Liver (tissue), 9 donors: ENCODE data around the gene PFKP. TPM values are rescaled to one million over a fixed set of nuclear protein-coding genes. Genes with fewer than 3 reads are reported as not detected.

Experiments
- DNase-seq: peaks from one replicate; pipeline ENCODE4 v3.0.0-alpha.2; 2017; ENCODE audit warnings: low spot score
- H3K27ac ChIP-seq, 2 donors: one replicate each; pipeline ENCODE4 v1.7.0; 2013; ENCODE audit warnings: inconsistent platforms in 2 of 2, low read length in 2 of 2, control low read depth in 1 of 2, low read depth in 1 of 2, mild to moderate bottlenecking in 1 of 2
- H3K27me3 ChIP-seq, 4 donors: one replicate each; pipeline versions ENCODE4 v1.6.1 to v1.7.0; 2013; ENCODE audit warnings: low read length in 3 of 4, inconsistent platforms in 1 of 4, mild to moderate bottlenecking in 1 of 4, moderate library complexity in 1 of 4; ENCODE audit not compliant: control insufficient read depth in 4 of 4, insufficient read depth in 4 of 4
- H3K36me3 ChIP-seq, 4 donors: one replicate each; pipeline versions ENCODE4 v1.6.1 to v1.7.0; 2013; ENCODE audit warnings: low read length in 3 of 4, mild to moderate bottlenecking in 3 of 4, low read depth in 1 of 4, moderate library complexity in 1 of 4; ENCODE audit not compliant: control insufficient read depth in 4 of 4, insufficient read depth in 3 of 4
- H3K4me1 ChIP-seq, 4 donors: one replicate each; pipeline versions ENCODE4 v1.6.1 to v1.7.0; 2013; ENCODE audit warnings: low read length in 3 of 4, mild to moderate bottlenecking in 3 of 4, moderate library complexity in 1 of 4; ENCODE audit not compliant: control insufficient read depth in 4 of 4, insufficient read depth in 4 of 4
- H3K4me3 ChIP-seq, 3 donors: one replicate each; pipeline versions ENCODE4 v1.6.1 to v1.7.0; 2013; ENCODE audit warnings: low read length in 3 of 3, control low read depth in 1 of 3, low read depth in 1 of 3, mild to moderate bottlenecking in 1 of 3
- H3K9ac ChIP-seq, 2 donors: one replicate each; pipeline ENCODE4 v1.7.0; 2013; ENCODE audit warnings: low read length in 2 of 2, mild to moderate bottlenecking in 2 of 2, moderate library complexity in 2 of 2, control low read depth in 1 of 2, low read depth in 1 of 2
- H3K9me3 ChIP-seq, 4 donors: one replicate each; pipeline versions ENCODE4 v1.6.1 to v1.7.0; 2013; ENCODE audit warnings: low read length in 3 of 4; ENCODE audit not compliant: control insufficient read depth in 4 of 4
- EGR1 ChIP-seq, 2 donors: IDR thresholded peaks; 2 replicates each; pipeline ENCODE4 v1.6.1; 2016 to 2018; ENCODE audit warnings: antibody characterized with exemption in 2 of 2, low read depth in 2 of 2
- FOXA1 ChIP-seq: IDR thresholded peaks from 2 replicates; pipeline ENCODE4 v1.6.1; 2016; ENCODE audit warnings: antibody characterized with exemption
- FOXA2 ChIP-seq: IDR thresholded peaks from 2 replicates; pipeline ENCODE4 v1.6.1; 2016; ENCODE audit warnings: antibody characterized with exemption
- GABPA ChIP-seq, 2 donors: IDR thresholded peaks in 1 of 2; conservative IDR thresholded peaks in 1 of 2; 2 replicates each; pipeline ENCODE4 v1.6.1; 2016; ENCODE audit warnings: antibody characterized with exemption in 2 of 2, mild to moderate bottlenecking in 1 of 2, moderate library complexity in 1 of 2
- HNF4A ChIP-seq, 2 donors: conservative IDR thresholded peaks; 2 replicates each; pipeline ENCODE4 v1.6.1; 2016; ENCODE audit warnings: antibody characterized with exemption in 2 of 2, mild to moderate bottlenecking in 2 of 2
- HNF4G ChIP-seq: IDR thresholded peaks from 2 replicates; pipeline ENCODE4 v1.6.1; 2016; ENCODE audit warnings: antibody characterized with exemption
- JUND ChIP-seq, 2 donors: IDR thresholded peaks; 2 replicates each; pipeline ENCODE4 v1.6.1; 2016; ENCODE audit warnings: antibody characterized with exemption in 2 of 2
- NR2F2 ChIP-seq: IDR thresholded peaks from 2 replicates; pipeline ENCODE4 v1.6.1; 2016; ENCODE audit warnings: antibody characterized with exemption
- RAD21 ChIP-seq, 2 donors: IDR thresholded peaks; 2 replicates each; pipeline ENCODE4 v1.6.1; 2016; ENCODE audit warnings: antibody characterized with exemption in 2 of 2, mild to moderate bottlenecking in 2 of 2
- RXRA ChIP-seq, 2 donors: IDR thresholded peaks; 2 replicates each; pipeline ENCODE4 v1.6.1; 2017 to 2018; ENCODE audit warnings: antibody characterized with exemption in 2 of 2, mild to moderate bottlenecking in 1 of 2
- SP1 ChIP-seq: IDR thresholded peaks from 2 replicates; pipeline ENCODE4 v1.6.1; 2018; ENCODE audit warnings: antibody characterized with exemption, mild to moderate bottlenecking
- YY1 ChIP-seq: IDR thresholded peaks from 2 replicates; pipeline ENCODE4 v1.6.1; 2016; ENCODE audit warnings: antibody characterized with exemption, mild to moderate bottlenecking
- WGBS: extraction: QIAGEN DNeasy Blood & Tissue Kit; methylation state at CpG from one replicate; pipeline ENCODE4 v1.1.7; 2013; 5-methylcytosine and 5-hydroxymethylcytosine counted together
- polyA plus RNA-seq, 2 donors: library from polyadenylated mRNA; stranded (reverse) in 1 of 2; unstranded in 1 of 2; fragments of 200-250 nt in 1 of 2; fragments of >200 nt in 1 of 2; fragmentation: Nextera tagmentation in 1 of 2; extraction: Ambion mirVana in 1 of 2; gene quantifications; one replicate each; pipeline versions ENCODE4 v1.2.1 to v1.2.3, GENCODE V29; 2013 to 2015
- total RNA-seq, 2 donors: library from RNA; depleted of rRNA; stranded (reverse); fragments of >200 nt; gene quantifications; one replicate each; pipeline ENCODE4 v1.2.3, GENCODE V29; 2014
- TF ChIP-seq, protein P1 (sequence below): IDR thresholded peaks from 2 replicates; pipeline ENCODE4 v1.6.1; 2016; ENCODE audit warnings: antibody characterized with exemption
- TF ChIP-seq, protein P2 (sequence below): fragments of 150-350 bp; IDR thresholded peaks from 2 replicates; pipeline ENCODE4 v1.5.1; 2017; ENCODE audit warnings: improper control_type of control experiment, low read depth, low read length; ENCODE audit not compliant: missing input control
- TF ChIP-seq, protein P3 (sequence below): IDR thresholded peaks from 2 replicates; pipeline ENCODE4 v1.6.1; 2016; ENCODE audit warnings: antibody characterized with exemption
- TF ChIP-seq, protein P4 (sequence below): IDR thresholded peaks from 2 replicates; pipeline ENCODE4 v1.6.1; 2016; ENCODE audit warnings: antibody characterized with exemption
- TF ChIP-seq, protein P5 (sequence below): IDR thresholded peaks from 2 replicates; pipeline ENCODE4 v1.6.1; 2016; ENCODE audit warnings: antibody characterized with exemption, mild to moderate bottlenecking
- donor health status: healthy.
- donor health status: healthy.
- donor health status: healthy.
- donor health status: healthy.
- donor health status: healthy.

The PFKP gene
- total and polyA plus RNA-seq, 4 donors: 1.1 to 5.0 (median 2.8) TPM

DNA sequence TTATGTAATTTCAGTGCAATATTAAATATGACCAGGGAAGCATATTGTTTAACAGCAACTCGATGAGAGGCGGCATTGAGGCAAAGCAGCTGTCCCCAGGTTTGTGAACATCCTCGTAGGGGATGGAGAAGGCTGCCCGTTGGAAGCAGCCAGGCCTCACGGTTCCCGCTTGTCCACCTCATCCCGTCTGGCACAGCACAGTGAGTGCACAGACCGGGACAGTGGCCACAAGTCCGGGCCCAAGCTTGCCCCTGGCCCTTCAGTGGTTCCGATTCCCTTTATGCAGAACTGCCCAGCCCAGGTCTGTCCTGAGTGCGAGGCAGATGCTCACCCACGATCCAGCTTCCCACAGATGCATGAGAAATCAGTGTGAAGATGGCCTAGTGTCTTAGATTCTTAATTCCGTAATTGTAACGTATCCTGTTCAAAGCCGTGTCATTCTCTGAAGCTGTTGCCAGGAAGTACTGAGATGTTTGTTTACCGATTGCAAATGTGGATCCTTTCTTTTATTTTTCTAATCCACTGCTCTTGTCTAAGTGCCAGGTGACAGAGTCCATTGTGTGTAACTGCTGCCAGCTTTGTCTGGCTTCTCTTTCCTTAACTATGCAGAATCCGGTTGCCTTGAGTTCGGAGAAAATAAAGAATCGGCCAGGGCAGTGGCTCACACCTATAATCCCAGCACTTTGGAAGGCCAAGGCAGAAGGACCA lies 35.5 kb downstream of the PFKP start:
- DNase-seq: no peak
- TF ChIP-seq, protein P1, sequence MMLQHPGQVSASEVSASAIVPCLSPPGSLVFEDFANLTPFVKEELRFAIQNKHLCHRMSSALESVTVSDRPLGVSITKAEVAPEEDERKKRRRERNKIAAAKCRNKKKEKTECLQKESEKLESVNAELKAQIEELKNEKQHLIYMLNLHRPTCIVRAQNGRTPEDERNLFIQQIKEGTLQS: no peak
- peak; percentile 74 to 89 for TF ChIP-seq HNF4A (conservative IDR thresholded peaks at IDR 0.05)
- no peak for TF ChIP-seq NR2F2
- TF ChIP-seq, protein P2, sequence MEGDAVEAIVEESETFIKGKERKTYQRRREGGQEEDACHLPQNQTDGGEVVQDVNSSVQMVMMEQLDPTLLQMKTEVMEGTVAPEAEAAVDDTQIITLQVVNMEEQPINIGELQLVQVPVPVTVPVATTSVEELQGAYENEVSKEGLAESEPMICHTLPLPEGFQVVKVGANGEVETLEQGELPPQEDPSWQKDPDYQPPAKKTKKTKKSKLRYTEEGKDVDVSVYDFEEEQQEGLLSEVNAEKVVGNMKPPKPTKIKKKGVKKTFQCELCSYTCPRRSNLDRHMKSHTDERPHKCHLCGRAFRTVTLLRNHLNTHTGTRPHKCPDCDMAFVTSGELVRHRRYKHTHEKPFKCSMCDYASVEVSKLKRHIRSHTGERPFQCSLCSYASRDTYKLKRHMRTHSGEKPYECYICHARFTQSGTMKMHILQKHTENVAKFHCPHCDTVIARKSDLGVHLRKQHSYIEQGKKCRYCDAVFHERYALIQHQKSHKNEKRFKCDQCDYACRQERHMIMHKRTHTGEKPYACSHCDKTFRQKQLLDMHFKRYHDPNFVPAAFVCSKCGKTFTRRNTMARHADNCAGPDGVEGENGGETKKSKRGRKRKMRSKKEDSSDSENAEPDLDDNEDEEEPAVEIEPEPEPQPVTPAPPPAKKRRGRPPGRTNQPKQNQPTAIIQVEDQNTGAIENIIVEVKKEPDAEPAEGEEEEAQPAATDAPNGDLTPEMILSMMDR: no peak
- TF ChIP-seq EGR1 (IDR thresholded peaks at IDR 0.05; ENCODE audit: low read depth in 2 of 2): no peak
- peak; percentile 69 for TF ChIP-seq HNF4G
- peak in 1 of 2 donors; percentile 36 for TF ChIP-seq JUND (IDR thresholded peaks at IDR 0.05)
- peak; percentile 25 for TF ChIP-seq FOXA2
- TF ChIP-seq GABPA (IDR thresholded peaks at IDR 0.05 in 1 of 2, conservative IDR thresholded peaks at IDR 0.05 in 1 of 2): no peak
- TF ChIP-seq RXRA (IDR thresholded peaks at IDR 0.05): peak; percentile 10 to 51
- TF ChIP-seq, protein P3, sequence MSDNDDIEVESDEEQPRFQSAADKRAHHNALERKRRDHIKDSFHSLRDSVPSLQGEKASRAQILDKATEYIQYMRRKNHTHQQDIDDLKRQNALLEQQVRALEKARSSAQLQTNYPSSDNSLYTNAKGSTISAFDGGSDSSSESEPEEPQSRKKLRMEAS: no peak
- TF ChIP-seq, protein P4, sequence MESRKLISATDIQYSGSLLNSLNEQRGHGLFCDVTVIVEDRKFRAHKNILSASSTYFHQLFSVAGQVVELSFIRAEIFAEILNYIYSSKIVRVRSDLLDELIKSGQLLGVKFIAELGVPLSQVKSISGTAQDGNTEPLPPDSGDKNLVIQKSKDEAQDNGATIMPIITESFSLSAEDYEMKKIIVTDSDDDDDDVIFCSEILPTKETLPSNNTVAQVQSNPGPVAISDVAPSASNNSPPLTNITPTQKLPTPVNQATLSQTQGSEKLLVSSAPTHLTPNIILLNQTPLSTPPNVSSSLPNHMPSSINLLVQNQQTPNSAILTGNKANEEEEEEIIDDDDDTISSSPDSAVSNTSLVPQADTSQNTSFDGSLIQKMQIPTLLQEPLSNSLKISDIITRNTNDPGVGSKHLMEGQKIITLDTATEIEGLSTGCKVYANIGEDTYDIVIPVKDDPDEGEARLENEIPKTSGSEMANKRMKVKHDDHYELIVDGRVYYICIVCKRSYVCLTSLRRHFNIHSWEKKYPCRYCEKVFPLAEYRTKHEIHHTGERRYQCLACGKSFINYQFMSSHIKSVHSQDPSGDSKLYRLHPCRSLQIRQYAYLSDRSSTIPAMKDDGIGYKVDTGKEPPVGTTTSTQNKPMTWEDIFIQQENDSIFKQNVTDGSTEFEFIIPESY: no peak
- no peak for TF ChIP-seq YY1
- TF ChIP-seq SP1: peak; percentile 80
- TF ChIP-seq RAD21 (IDR thresholded peaks at IDR 0.05): no peak
- Histone ChIP-seq H3K4me3 (peak overlapping the region in 2 of 3 donors; percentile 30 to 34), H3K9ac (no peak overlapping the region), H3K36me3 (no peaks in the 10 kb centered on the region), H3K27ac (peak overlapping the region; percentile 85 to 98), H3K27me3 (no peaks in the 10 kb centered on the region), H3K9me3 (no peaks in the 10 kb centered on the region), H3K4me1 (peaks cover 0 to 15% (median 11%) of the 10 kb centered on the region in 4 donors)
- WGBS: 57% methylated on average over 19 of the region's 19 CpGs

DNA sequence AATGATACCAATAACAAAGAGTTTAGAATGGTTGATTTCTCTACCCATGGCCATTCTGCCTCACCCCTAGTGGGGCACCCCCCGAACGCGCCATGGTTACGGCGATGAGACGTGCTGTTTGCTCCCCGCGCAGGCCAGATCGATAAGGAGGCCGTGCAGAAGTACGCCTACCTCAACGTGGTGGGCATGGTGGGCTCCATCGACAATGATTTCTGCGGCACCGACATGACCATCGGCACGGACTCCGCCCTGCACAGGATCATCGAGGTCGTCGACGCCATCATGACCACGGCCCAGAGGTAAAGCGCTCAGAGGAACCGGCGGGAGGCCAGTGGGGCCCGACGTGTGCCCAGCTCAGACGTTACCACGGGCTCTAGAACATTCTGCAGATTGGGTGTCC lies 36.3 kb downstream of the PFKP start:
- Histone ChIP-seq H3K9ac (no peak overlapping the region), H3K36me3 (no peaks in the 10 kb centered on the region), H3K27ac (no peak overlapping the region), H3K4me1 (peaks cover 0 to 15% (median 11%) of the 10 kb centered on the region in 4 donors), H3K9me3 (no peaks in the 10 kb centered on the region), H3K27me3 (no peaks in the 10 kb centered on the region), H3K4me3 (no peak overlapping the region)
- DNase-seq: no peak
- 96% methylated on average over 30 of the region's 30 CpGs for whole genome bisulfite sequencing
- no peak for TF ChIP-seq GABPA (IDR thresholded peaks at IDR 0.05 in 1 of 2, conservative IDR thresholded peaks at IDR 0.05 in 1 of 2)
- TF ChIP-seq NR2F2: no peak
- no peak for TF ChIP-seq HNF4G
- TF ChIP-seq FOXA1: no peak
- no peak for TF ChIP-seq EGR1 (IDR thresholded peaks at IDR 0.05; ENCODE audit: low read depth in 2 of 2)
- TF ChIP-seq FOXA2: no peak
- no peak for TF ChIP-seq SP1
- TF ChIP-seq YY1: no peak
- TF ChIP-seq RAD21 (IDR thresholded peaks at IDR 0.05): no peak
- TF ChIP-seq, protein P2: no peak
- TF ChIP-seq, protein P1: no peak
- TF ChIP-seq JUND (IDR thresholded peaks at IDR 0.05): no peak
- TF ChIP-seq, protein P5, sequence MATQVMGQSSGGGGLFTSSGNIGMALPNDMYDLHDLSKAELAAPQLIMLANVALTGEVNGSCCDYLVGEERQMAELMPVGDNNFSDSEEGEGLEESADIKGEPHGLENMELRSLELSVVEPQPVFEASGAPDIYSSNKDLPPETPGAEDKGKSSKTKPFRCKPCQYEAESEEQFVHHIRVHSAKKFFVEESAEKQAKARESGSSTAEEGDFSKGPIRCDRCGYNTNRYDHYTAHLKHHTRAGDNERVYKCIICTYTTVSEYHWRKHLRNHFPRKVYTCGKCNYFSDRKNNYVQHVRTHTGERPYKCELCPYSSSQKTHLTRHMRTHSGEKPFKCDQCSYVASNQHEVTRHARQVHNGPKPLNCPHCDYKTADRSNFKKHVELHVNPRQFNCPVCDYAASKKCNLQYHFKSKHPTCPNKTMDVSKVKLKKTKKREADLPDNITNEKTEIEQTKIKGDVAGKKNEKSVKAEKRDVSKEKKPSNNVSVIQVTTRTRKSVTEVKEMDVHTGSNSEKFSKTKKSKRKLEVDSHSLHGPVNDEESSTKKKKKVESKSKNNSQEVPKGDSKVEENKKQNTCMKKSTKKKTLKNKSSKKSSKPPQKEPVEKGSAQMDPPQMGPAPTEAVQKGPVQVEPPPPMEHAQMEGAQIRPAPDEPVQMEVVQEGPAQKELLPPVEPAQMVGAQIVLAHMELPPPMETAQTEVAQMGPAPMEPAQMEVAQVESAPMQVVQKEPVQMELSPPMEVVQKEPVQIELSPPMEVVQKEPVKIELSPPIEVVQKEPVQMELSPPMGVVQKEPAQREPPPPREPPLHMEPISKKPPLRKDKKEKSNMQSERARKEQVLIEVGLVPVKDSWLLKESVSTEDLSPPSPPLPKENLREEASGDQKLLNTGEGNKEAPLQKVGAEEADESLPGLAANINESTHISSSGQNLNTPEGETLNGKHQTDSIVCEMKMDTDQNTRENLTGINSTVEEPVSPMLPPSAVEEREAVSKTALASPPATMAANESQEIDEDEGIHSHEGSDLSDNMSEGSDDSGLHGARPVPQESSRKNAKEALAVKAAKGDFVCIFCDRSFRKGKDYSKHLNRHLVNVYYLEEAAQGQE: no peak
- TF ChIP-seq HNF4A (conservative IDR thresholded peaks at IDR 0.05): no peak
- TF ChIP-seq, protein P4: no peak
